WERI-Rb-1 (cell line): ENCODE data around the gene PLD4.
"Not testable (repeated sequence)": the region's sequence is repeated elsewhere in the genome, so short reads cannot be mapped to it uniquely, and the experiment has no call there.

Experiments used
- DNase-seq: peaks from one replicate; pipeline ENCODE4 v3.0.0-alpha.2; 2020
- H3K27ac ChIP-seq: fragments of 250-450 bp; sonication (Bioruptor Pico); 2 replicates; pipeline ENCODE4 v1.5.1; 2020; ENCODE audit warnings: mild to moderate bottlenecking, moderate library complexity
- H3K27me3 ChIP-seq: fragments of 250-450 bp; sonication (Bioruptor Pico); 2 replicates; pipeline ENCODE4 v1.5.1; 2021; ENCODE audit warnings: mild to moderate bottlenecking, low read depth, moderate library complexity; ENCODE audit not compliant: insufficient read depth, severe bottlenecking
- H3K36me3 ChIP-seq: fragments of 250-450 bp; sonication (Bioruptor Pico); 2 replicates; pipeline ENCODE4 v1.5.1; 2020; ENCODE audit warnings: mild to moderate bottlenecking, moderate library complexity
- H3K4me3 ChIP-seq: 2 replicates; pipeline ENCODE4 v1.5.1; 2011; ENCODE audit warnings: low read depth, mild to moderate bottlenecking, control low read depth, low read length
- H3K9me3 ChIP-seq: fragments of 250-450 bp; sonication (Bioruptor Pico); 2 replicates; pipeline ENCODE4 v1.5.1; 2021; ENCODE audit warnings: mild to moderate bottlenecking, moderate library complexity; ENCODE audit not compliant: severe bottlenecking
- TF ChIP-seq, protein P1 (sequence below): IDR thresholded peaks from 2 replicates; pipeline ENCODE4 v1.5.1; 2011; ENCODE audit warnings: low read depth, mild to moderate bottlenecking, control low read depth, inconsistent platforms, low read length

PLD4 gene

DNA sequence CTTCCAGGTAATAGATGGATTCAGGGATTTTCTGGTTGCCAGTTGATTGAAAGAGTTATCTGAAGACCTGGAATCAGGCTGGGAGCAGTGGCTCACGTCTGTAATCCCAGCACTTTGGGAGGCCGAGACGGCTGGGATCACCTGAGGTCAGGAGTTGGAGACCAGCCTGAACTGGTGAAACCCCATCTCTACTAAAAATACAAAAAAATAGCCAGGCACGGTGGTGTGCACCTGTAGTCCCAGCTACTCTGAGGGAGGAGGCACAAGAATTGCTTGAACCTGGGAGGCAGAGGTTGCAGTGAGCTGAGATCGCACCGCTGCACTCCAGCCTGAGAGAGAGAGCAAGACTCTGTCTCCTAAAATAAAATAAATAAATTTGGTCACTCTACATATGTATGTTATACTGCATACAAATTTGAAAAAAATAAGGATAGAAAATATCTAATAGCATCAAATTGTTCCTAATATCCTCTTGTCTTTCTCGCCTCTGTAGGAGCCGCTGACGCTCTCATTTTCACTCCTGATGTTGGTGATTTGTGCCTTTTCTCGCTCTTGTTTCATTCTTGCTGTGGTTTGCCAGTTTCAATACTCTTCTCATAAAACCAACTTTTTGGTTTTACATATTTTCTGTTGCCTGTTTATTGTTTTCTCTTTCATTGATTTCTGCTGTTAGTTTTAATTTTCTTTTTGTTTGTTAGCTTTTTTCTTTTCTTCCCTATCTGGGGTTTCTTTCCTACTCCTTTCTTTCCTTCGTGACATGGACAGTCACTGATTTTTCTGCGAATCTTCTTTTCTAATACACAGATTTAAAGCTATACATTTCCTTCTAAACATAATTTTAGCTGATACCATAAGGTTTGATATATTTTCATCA is 23.8 kb upstream of the PLD4 start:
- peaks cover 6% of the 10 kb centered on the region for H3K9me3 ChIP-seq
- TF ChIP-seq, protein P1, sequence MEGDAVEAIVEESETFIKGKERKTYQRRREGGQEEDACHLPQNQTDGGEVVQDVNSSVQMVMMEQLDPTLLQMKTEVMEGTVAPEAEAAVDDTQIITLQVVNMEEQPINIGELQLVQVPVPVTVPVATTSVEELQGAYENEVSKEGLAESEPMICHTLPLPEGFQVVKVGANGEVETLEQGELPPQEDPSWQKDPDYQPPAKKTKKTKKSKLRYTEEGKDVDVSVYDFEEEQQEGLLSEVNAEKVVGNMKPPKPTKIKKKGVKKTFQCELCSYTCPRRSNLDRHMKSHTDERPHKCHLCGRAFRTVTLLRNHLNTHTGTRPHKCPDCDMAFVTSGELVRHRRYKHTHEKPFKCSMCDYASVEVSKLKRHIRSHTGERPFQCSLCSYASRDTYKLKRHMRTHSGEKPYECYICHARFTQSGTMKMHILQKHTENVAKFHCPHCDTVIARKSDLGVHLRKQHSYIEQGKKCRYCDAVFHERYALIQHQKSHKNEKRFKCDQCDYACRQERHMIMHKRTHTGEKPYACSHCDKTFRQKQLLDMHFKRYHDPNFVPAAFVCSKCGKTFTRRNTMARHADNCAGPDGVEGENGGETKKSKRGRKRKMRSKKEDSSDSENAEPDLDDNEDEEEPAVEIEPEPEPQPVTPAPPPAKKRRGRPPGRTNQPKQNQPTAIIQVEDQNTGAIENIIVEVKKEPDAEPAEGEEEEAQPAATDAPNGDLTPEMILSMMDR, result no peak
- no peaks in the 10 kb centered on the region for H3K36me3 ChIP-seq
- H3K27ac ChIP-seq, result no peak overlapping the region; the same call in 1 of the 2 replicates
- H3K27me3 ChIP-seq, result no peaks in the 10 kb centered on the region
- DNase-seq, result peak; percentile 26
- H3K4me3 ChIP-seq, result no peak overlapping the region

DNA sequence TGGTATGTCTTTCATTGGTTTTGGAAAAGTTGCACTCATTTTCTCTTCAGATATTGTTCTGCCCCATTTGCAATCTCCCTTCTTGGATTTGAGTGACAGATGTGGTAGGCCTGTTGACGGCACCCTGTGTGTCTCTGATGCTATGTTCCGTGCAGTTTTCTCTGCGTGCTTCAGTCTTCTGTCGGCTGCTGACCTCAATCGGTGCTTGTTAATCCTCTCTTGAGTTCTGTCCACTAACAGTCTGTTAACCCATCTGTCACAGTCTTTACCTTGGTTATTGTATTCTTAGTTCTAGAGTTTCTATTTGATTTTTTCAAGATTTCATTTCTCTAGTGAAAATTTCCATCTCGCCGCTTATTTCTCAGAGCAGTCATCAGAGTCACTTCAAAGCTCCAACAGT is 20.7 kb upstream of the PLD4 start:
- H3K27ac ChIP-seq, result peak overlapping the region; percentile 92
- H3K9me3 ChIP-seq, result peaks cover 20% of the 10 kb centered on the region
- peak; percentile 79 for DNase-seq
- TF ChIP-seq, protein P1, result no peak
- H3K36me3 ChIP-seq, result no peaks in the 10 kb centered on the region; the same call in none of the 2 replicates
- H3K27me3 ChIP-seq, result no peaks in the 10 kb centered on the region
- peak overlapping the region; percentile 21 for H3K4me3 ChIP-seq

GRCh38 chr14:104904650-104905578 is 19.8 kb upstream of the PLD4 start:
- H3K36me3 ChIP-seq, DNase-seq, H3K27me3 ChIP-seq, H3K4me3 ChIP-seq: not testable (repeated sequence)
- Histone ChIP-seq H3K27ac (peak overlapping the region; percentile 92), H3K9me3 (peaks cover 22% of the 10 kb centered on the region)

DNA sequence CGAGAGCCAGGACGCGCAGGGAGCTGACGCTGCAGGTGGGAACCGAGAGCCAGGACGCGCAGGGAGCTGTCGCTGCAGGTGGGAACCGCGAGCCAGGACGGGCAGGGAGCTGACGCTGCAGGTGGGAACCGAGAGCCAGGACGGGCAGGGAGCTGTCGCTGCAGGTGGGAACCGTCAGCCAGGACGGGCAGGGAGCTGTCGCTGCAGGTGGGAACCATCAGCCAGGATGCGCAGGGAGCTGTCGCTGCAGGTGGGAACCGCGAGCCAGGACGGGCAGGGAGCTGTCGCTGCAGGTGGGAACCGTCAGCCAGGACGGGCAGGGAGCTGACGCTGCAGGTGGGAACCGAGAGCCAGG is 19.1 kb upstream of the PLD4 start:
- not testable (repeated sequence) for H3K27ac ChIP-seq, H3K36me3 ChIP-seq, H3K4me3 ChIP-seq, H3K27me3 ChIP-seq, DNase-seq
- peaks cover 28% of the 10 kb centered on the region for H3K9me3 ChIP-seq

DNA sequence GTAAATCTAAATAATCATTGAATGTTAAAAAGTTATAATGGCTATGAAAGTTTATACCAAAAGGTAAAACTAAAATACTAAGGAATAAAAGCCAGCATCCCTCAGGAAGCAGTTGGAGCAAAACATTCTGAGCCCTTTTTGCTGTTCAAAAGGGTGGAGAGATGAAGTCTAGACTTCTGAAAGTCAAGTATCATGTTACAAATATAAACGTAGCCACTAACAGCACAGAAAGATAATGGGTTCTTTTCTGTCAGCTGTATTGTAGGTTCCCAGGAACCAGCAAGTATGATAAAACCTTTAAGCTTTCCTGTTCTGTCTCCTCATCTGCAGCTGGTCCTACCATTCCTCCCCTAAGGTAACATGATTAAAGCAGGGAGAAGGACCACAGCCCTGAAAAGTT is 16.4 kb upstream of the PLD4 start:
- Histone ChIP-seq H3K4me3 (no peak overlapping the region), H3K36me3 (no peaks in the 10 kb centered on the region; the same call in none of the 2 replicates), H3K27ac (no peak overlapping the region), H3K9me3 (peaks cover 36% of the 10 kb centered on the region), H3K27me3 (no peaks in the 10 kb centered on the region)
- TF ChIP-seq, protein P1, result no peak
- no peak for DNase-seq

DNA sequence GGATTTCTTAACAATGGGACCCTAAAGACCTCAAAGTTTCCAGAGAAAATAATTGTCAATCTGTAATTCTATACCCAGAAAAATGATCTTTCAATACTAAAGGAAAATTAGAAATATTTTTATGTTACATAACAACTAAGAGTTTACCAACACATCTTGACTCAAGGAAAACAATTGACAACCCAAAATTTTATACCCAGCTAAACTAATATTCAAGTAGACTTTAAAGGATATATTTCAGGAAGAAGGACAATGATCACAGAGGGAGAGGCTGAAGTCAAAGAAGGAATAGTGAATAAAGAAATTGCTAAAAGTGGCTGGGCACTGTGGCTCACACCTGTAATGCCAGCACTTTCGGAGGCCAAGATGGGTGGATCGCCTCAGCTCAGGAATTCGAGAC is 12.6 kb upstream of the PLD4 start:
- Histone ChIP-seq H3K36me3 (no peaks in the 10 kb centered on the region; the same call in none of the 2 replicates), H3K27ac (no peak overlapping the region), H3K9me3 (peaks cover 36% of the 10 kb centered on the region), H3K4me3 (no peak overlapping the region), H3K27me3 (no peaks in the 10 kb centered on the region)
- TF ChIP-seq, protein P1, result no peak
- no peak for DNase-seq
